ENCODE measurements around the gene TUG1.

TUG1 gene

DNA sequence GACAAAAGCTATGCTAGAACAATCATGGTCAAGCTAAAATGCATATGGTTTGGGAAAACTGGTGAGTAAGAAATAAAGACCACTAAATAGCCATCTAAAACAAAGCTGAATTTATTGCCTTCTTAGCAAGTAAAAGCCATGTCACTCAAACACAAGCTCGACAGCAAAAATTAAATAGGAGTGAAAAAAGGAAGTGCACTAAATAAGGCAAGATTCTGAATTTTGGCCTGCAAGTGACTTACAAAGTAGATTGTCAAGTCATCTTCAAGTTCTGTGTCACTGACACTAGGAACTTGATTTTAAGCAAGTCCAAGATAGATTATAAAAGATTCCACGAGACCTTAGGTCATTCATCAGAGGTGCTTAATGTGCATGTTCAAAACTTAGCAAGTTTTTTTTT is 27.4 kb downstream of the TUG1 start:
- no peak for DNase-seq (ENCODE audit: extremely low read depth in 1 of 2, low read depth in 1 of 2)

DNA sequence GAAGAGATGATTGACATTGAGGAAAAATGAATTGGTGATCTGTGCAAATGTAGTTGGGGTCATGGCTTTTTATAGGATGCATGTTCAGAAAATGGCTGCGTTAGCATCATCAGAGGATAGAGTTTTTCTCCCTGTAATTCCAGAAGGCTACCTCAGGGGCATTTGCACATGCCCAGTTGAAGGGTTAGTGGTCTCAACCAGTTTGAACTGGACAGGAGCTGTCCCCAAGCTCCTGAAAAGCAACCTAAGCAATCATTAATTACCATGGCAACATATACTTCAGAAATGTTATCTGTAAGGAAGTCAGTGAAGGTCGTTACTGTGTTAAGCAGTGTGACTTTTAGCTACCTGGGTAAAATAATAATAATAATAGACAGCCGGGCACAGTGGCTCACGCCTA is 29.3 kb downstream of the TUG1 start:
- no peak for DNase-seq (ENCODE audit: extremely low read depth in 1 of 2, low read depth in 1 of 2)

DNA sequence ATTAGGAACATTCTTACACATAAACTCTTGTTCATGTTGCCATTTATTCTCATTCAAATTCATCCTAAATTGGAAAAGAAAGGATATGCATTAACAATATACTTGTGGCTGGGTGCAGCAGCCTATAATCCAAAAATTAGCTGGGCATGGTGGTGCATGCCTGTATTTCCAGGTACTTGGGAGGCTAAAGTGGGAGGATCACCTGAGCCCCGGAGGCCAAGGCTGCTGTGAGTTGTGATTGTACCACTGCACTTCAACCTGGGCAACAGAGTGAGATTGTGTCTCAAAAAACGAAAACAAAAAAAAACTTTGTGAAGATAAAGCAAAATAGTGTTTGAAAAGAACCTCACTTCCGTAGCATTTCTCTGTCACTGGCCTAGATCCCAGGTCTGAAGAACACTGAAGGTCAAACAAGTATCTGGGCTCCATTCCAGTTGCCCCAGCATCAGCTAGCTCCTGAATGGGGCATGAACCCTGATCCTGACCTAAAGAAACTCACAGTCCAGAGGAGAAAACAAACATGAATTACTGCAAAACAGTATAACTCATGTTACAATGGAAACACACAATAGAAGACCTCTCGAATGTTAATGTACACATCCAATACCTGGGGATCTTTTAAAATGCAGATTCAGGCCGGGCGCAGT is 32.2 kb downstream of the TUG1 start:
- DNase-seq (ENCODE audit: extremely low read depth in 1 of 2, low read depth in 1 of 2), result no peak

DNA sequence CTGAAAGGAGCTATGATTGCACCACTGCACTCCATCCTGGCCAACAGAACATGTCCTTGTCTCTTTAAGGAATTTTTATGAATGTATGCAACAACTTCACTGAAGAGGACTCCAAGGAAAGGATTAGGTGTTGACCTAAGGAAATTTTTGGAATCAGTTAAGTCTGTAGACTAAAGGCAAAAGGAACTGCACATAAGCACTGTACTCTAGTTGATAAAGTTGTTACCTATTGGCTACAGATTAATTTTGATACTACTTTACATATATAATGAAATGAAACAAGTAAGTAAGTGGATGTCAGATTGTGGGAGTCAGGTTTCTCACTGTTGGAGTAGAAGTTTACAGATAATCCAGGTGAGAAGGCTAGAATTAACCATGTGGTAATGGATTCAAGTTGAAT is 36.5 kb downstream of the TUG1 start:
- no peak for DNase-seq (ENCODE audit: extremely low read depth in 1 of 2, low read depth in 1 of 2)

DNA sequence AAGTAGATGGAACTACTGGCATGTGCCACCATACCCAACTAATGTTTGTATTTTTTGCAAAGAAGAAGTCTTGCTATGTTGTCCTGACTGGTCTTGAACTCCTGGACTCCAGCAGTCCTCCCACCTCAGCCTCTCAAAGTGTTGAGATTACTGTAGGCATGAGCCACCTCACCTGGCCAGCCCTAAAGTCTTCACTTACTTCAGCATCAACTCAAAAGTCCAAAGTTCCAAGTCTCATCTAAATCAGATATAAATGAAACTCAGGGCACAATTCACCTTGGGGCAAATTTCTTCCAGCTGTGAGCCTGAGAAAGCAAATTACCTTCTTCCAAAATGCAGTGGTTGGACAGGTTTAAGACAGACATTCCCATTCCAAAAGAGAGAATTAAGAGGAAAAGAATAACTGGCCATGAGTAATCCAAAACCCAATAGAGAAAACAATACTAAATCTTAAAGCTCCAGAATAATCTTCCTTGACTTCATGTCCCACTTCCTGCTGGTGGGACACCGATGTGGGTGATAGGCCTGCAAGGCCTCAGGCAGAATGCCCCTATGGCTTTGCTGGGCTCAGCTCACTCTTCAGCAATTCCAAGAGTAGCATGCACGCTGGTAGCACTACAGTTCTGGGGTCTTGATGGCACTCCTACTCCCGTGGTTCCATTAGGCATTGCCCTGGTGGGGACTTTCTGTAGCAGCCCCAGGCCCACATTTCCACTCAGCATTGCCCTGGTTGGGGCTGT is 50.3 kb downstream of the TUG1 start:
- DNase-seq (ENCODE audit: extremely low read depth in 1 of 2, low read depth in 1 of 2), result no peak

DNA sequence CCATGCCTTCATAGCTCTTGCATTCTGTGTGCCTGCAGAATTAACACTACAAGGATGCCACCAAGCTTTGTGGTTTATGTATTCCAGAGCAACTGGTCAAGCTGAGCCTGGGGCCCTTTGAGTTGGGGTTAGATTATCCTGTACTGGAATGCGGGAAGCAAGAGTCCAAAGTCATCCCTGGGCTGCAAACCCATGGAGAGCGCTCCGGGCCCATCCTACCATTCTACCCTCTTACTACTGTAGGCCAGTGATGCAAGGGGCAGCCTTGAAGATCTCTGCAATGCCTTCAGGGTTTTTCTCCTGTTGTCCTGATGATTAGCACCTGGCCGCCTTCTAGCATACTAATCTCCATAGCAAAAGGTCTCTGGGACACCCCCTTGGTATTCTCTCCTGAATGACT is 51.3 kb downstream of the TUG1 start:
- DNase-seq (ENCODE audit: extremely low read depth in 1 of 2, low read depth in 1 of 2), result no peak

DNA sequence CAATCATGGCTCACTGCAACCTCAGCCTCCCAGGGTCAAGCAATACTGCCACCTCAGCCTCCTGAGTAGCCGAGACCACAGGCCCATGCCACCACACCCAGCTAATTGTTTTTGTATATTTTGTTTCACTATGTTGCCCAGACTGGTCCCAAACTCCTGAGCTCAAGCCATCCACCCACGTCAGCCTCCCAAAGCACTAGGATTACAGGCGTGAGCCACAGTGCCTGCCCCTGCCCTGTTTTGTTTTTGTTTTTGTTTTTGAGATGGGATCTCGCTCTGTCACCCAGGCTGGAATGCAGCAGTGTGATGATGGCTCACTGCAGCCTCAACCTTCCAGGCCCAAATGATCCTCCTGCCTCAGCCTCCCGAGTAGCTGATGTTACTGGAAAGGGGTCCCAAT is 53.5 kb downstream of the TUG1 start:
- no peak for DNase-seq (ENCODE audit: extremely low read depth in 1 of 2, low read depth in 1 of 2)
